HepG2 (cell line): ENCODE results near the gene MLN. TPM values are rescaled to one million over a fixed set of nuclear protein-coding genes. Genes with fewer than 3 reads are reported as not detected.
A peak's percentile ranks its signal among the peaks of the same experiment; 100 is the strongest.

Source experiments
- ATF7 ChIP-seq, 2 experiments: fragments of 450-650 bp in 1 of 2; sonication (generic) in 1 of 2; formaldehyde crosslinking in 1 of 2; IDR thresholded peaks; 2 replicates each; pipeline versions ENCODE4 v1.4.0 to v1.6.1; 2016 to 2020; ENCODE audit warnings: antibody characterized with exemption in 1 of 2, mild to moderate bottlenecking in 1 of 2, missing genetic modification reagents in 1 of 2
- DRAP1 ChIP-seq: IDR thresholded peaks from 2 replicates; pipeline ENCODE4 v1.6.1; 2016; ENCODE audit warnings: missing genetic modification reagents, missing compliant biosample characterization
- FOXK1 ChIP-seq: sonication (generic); formaldehyde crosslinking; IDR thresholded peaks from 2 replicates; pipeline ENCODE4 v1.4.0; 2020; ENCODE audit warnings: low read depth, missing genetic modification reagents, borderline replicate concordance
- HBP1 ChIP-seq: IDR thresholded peaks from 2 replicates; pipeline ENCODE4 v1.6.1; 2016; ENCODE audit warnings: low read depth, control low read depth
- IRF2 ChIP-seq: IDR thresholded peaks from 2 replicates; pipeline ENCODE4 v1.6.1; 2018; ENCODE audit warnings: missing genetic modification reagents, missing compliant biosample characterization
- IRF9 ChIP-seq: sonication (generic); formaldehyde crosslinking; IDR thresholded peaks from 2 replicates; pipeline ENCODE4 v1.8.0; 2022; ENCODE audit warnings: missing genetic modification reagents, mild to moderate bottlenecking, borderline replicate concordance
- MAFG ChIP-seq: sonication (generic); formaldehyde crosslinking; IDR thresholded peaks from 2 replicates; pipeline ENCODE4 v1.5.1; 2020; ENCODE audit warnings: mild to moderate bottlenecking, missing genetic modification reagents
- MXD1 ChIP-seq: sonication (generic); formaldehyde crosslinking; IDR thresholded peaks from 2 replicates; pipeline ENCODE4 v1.4.0; 2020; ENCODE audit warnings: mild to moderate bottlenecking, missing genetic modification reagents
- NR0B2 ChIP-seq: sonication (generic); formaldehyde crosslinking; IDR thresholded peaks from 2 replicates; pipeline ENCODE4 v1.4.0; 2020; ENCODE audit warnings: mild to moderate bottlenecking, missing genetic modification reagents
- NR2F6 ChIP-seq, 2 experiments: IDR thresholded peaks; 2 replicates each; pipeline ENCODE4 v1.6.1; 2016; ENCODE audit warnings: antibody characterized with exemption in 1 of 2, mild to moderate bottlenecking in 1 of 2
- NRL ChIP-seq: sonication (generic); formaldehyde crosslinking; IDR thresholded peaks from 2 replicates; pipeline ENCODE4 v1.5.0; 2020; ENCODE audit warnings: missing genetic modification reagents, mild to moderate bottlenecking, moderate library complexity, borderline replicate concordance
- ZGPAT ChIP-seq: IDR thresholded peaks from 2 replicates; pipeline ENCODE4 v1.6.1; 2016; ENCODE audit warnings: mild to moderate bottlenecking
- ZNF205 ChIP-seq: IDR thresholded peaks from 2 replicates; pipeline ENCODE4 v1.6.1; 2018; ENCODE audit warnings: missing biosample characterization, missing genetic modification reagents
- ZNF317 ChIP-seq: sonication (generic); formaldehyde crosslinking; IDR thresholded peaks from 2 replicates; pipeline ENCODE4 v1.5.0; 2020; ENCODE audit warnings: mild to moderate bottlenecking, missing genetic modification reagents
- polyA plus RNA-seq, 8 experiments: library from polyadenylated mRNA; depleted of rRNA in 3 of 8; stranded (reverse) in 7 of 8; unstranded in 1 of 8; fragments of >200 nt; fragmentation: Illumina TruSeq in 4 of 8; extraction: Trizol in 4 of 8; gene quantifications; 2 replicates each; pipeline versions ENCODE4 v1.2.1 to v1.2.3, GENCODE V29; 2011 to 2016; ENCODE audit warnings: low read depth in 4 of 8, missing spikeins in 1 of 8, mixed read lengths in 1 of 8; ENCODE audit not compliant: insufficient read depth in 1 of 8
- total RNA-seq, 5 experiments: library from RNA; depleted of rRNA; stranded (reverse); fragments of >200 nt; fragmentation: Illumina TruSeq; extraction: Trizol; gene quantifications; 2 replicates each; pipeline ENCODE4 v1.2.3, GENCODE V29; 2016; ENCODE audit warnings: low read depth in 1 of 5

The MLN gene
- total and polyA plus RNA-seq, 2 of the 13 experiments (the other 11 are each of a cell fraction or from before 2014, with no cell fraction given), result not detected

- TF ChIP-seq ZNF317 (CRISPR knock-in tag) (no peak), DRAP1 (CRISPR knock-in tag) (peak; percentile 55; the same call in 1 of the 2 replicates), NR2F6 (IDR thresholded peaks at IDR 0.05) (no peak; the same call in 1 of the 2 replicates), NR2F6 (CRISPR knock-in tag; IDR thresholded peaks at IDR 0.05) (peak; percentile 63; the same call in 1 of the 2 replicates), ZGPAT (CRISPR knock-in tag) (peak; percentile 90), FOXK1 (CRISPR knock-in tag) (peak; percentile 86; the same call in 1 of the 2 replicates), NR0B2 (CRISPR knock-in tag) (peak; percentile 84), ZNF205 (CRISPR knock-in tag) (peak; percentile 73; the same call in 1 of the 2 replicates), ATF7 (IDR thresholded peaks at IDR 0.05) (no peak), ATF7 (CRISPR knock-in tag; IDR thresholded peaks at IDR 0.05) (peak; percentile 58), NRL (CRISPR knock-in tag) (no peak), HBP1 (CRISPR knock-in tag) (peak; percentile 75), MXD1 (CRISPR knock-in tag) (peak; percentile 88), IRF9 (CRISPR knock-in tag) (peak; percentile 65; the same call in 1 of the 2 replicates), IRF2 (peak; percentile 95; the same call in 1 of the 2 replicates), MAFG (CRISPR knock-in tag) (0 out of 2 replicates have a peak, but pooled peaks have one; percentile 44)
These were observed 14.9 kb downstream of the MLN start, which contains the start of gene LEMD2 (continued) for GRCh38 chr6:33788694-33789549.
